Erythroblast (primary cell): ENCODE measurements around the gene SLCO2A1.

Source experiments
- GATA1 ChIP-seq: IDR thresholded peaks from 2 replicates; pipeline ENCODE4 v1.6.1; 2011; ENCODE audit warnings: low read depth, mild to moderate bottlenecking, control low read depth, low read length, moderate library complexity
- POLR2A ChIP-seq: IDR thresholded peaks from 2 replicates; pipeline ENCODE4 v1.6.1; 2011; ENCODE audit warnings: mild to moderate bottlenecking, low read length

DNA sequence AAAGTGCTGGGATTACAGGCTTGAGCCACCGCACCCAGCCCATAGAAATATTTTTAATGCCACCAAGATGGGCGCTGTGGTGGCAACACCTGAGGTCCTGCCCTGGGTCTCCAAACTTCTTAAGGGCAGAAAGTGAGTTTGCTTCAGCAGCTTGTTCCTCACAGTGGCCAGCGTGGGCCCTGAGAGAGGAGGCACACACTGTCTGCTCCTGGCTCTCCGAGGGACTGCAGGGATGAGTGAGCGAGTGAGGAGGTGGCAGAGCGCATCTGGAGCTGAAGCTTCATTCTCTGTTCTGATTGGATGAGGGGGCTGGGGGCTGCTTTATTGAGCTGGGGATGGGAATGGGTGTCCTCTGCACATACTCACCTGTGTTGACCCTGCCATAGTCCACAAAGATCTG lies 76.4 kb downstream of the SLCO2A1 start:
- TF ChIP-seq POLR2A: no peak
- TF ChIP-seq GATA1: no peak
